ENCODE data around the gene DCHS2.

Gene DCHS2

GRCh38 chr4:154507156-154507555, 15.6 kb upstream of the DCHS2 start:
- Mint-ChIP-seq H3K36me3 (ENCODE audit: insufficient read depth) (no peaks in the 10 kb centered on the region), H3K4me3 (no peak overlapping the region), H3K27me3 (peaks cover 90% of the 10 kb centered on the region), H3K9me3 (no peaks in the 10 kb centered on the region), H3K4me1 (no peaks in the 10 kb centered on the region), H3K27ac (ENCODE audit: low read depth) (no peak overlapping the region)
- ATAC-seq (replicated peaks; ENCODE audit: extremely low read depth, poor library complexity, severe bottlenecking) (no peak), DNase-seq (ENCODE audit: low spot score in 2 of 2) (no peak)

GRCh38 chr4:154506253-154506652, 14.7 kb upstream of the DCHS2 start:
- DNase-seq (ENCODE audit: low spot score in 2 of 2) (no peak), ATAC-seq (replicated peaks; ENCODE audit: extremely low read depth, poor library complexity, severe bottlenecking) (no peak)
- Mint-ChIP-seq H3K4me3 (no peak overlapping the region), H3K4me1 (no peaks in the 10 kb centered on the region), H3K27ac (ENCODE audit: low read depth) (no peak overlapping the region), H3K27me3 (peaks cover 81% of the 10 kb centered on the region), H3K36me3 (ENCODE audit: insufficient read depth) (no peaks in the 10 kb centered on the region), H3K9me3 (no peaks in the 10 kb centered on the region)

- Mint-ChIP-seq H3K9me3 (no peaks in the 10 kb centered on the region), H3K27ac (ENCODE audit: low read depth) (no peak overlapping the region), H3K4me1 (no peaks in the 10 kb centered on the region), H3K27me3 (peaks cover 78% of the 10 kb centered on the region), H3K4me3 (no peak overlapping the region), H3K36me3 (ENCODE audit: insufficient read depth) (no peaks in the 10 kb centered on the region)
- DNase-seq (ENCODE audit: low spot score in 2 of 2) (no peak), ATAC-seq (replicated peaks; ENCODE audit: extremely low read depth, poor library complexity, severe bottlenecking) (no peak)
Observed at GRCh38 chr4:154503598-154503997, 12.0 kb upstream of the DCHS2 start.

- Mint-ChIP-seq H3K36me3 (ENCODE audit: insufficient read depth) (no peaks in the 10 kb centered on the region), H3K4me1 (no peaks in the 10 kb centered on the region), H3K27ac (ENCODE audit: low read depth) (no peak overlapping the region), H3K27me3 (peaks cover 71% of the 10 kb centered on the region), H3K9me3 (no peaks in the 10 kb centered on the region), H3K4me3 (no peak overlapping the region)
- DNase-seq (ENCODE audit: low spot score in 2 of 2) (no peak), ATAC-seq (replicated peaks; ENCODE audit: extremely low read depth, poor library complexity, severe bottlenecking) (no peak)
Observed at GRCh38 chr4:154502111-154502510, 10.5 kb upstream of the DCHS2 start.

DNA sequence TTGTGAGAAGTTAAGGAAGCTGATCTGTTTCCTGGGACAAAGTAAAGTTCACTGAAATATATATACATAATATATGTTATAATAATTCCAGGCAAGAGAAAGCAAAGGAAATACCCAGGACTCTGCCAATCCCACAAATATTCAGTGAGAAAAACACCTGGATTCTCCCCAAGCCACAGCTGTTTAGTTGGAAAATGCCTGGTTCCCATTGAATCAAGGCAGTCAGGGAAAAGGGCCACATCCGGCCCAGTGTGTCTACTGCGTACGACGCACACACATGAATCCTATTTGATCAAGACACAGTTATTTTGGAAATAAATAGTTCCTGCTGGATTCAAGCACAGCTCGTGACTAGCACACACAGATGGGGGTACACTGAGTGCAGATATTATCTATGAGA, 6.3 kb upstream of the DCHS2 start:
- DNase-seq (ENCODE audit: low spot score in 2 of 2): no peak
- Mint-ChIP-seq H3K4me1 (no peaks in the 10 kb centered on the region), H3K4me3 (no peak overlapping the region), H3K36me3 (ENCODE audit: insufficient read depth) (no peaks in the 10 kb centered on the region), H3K27me3 (peaks cover 60% of the 10 kb centered on the region), H3K9me3 (no peaks in the 10 kb centered on the region), H3K27ac (ENCODE audit: low read depth) (no peak overlapping the region)
- ATAC-seq (replicated peaks; ENCODE audit: extremely low read depth, poor library complexity, severe bottlenecking): no peak

GRCh38 chr4:154495867-154496266, 4.3 kb upstream of the DCHS2 start:
- Mint-ChIP-seq H3K27me3 (peaks cover 77% of the 10 kb centered on the region), H3K9me3 (no peaks in the 10 kb centered on the region), H3K36me3 (ENCODE audit: insufficient read depth) (no peaks in the 10 kb centered on the region), H3K4me1 (peaks cover 7% of the 10 kb centered on the region), H3K4me3 (no peak overlapping the region), H3K27ac (ENCODE audit: low read depth) (no peak overlapping the region)
- no peak for DNase-seq (ENCODE audit: low spot score in 2 of 2)
- ATAC-seq (replicated peaks; ENCODE audit: extremely low read depth, poor library complexity, severe bottlenecking): no peak

- Mint-ChIP-seq H3K4me1 (peaks cover 7% of the 10 kb centered on the region), H3K27ac (ENCODE audit: low read depth) (no peak overlapping the region), H3K27me3 (peaks cover 84% of the 10 kb centered on the region), H3K36me3 (ENCODE audit: insufficient read depth) (no peaks in the 10 kb centered on the region), H3K9me3 (no peaks in the 10 kb centered on the region), H3K4me3 (no peak overlapping the region)
- no peak for ATAC-seq (replicated peaks; ENCODE audit: extremely low read depth, poor library complexity, severe bottlenecking)
- DNase-seq (ENCODE audit: low spot score in 2 of 2): no peak
Observed at GRCh38 chr4:154492288-154492687, 689 bp upstream of the DCHS2 start.

DNA sequence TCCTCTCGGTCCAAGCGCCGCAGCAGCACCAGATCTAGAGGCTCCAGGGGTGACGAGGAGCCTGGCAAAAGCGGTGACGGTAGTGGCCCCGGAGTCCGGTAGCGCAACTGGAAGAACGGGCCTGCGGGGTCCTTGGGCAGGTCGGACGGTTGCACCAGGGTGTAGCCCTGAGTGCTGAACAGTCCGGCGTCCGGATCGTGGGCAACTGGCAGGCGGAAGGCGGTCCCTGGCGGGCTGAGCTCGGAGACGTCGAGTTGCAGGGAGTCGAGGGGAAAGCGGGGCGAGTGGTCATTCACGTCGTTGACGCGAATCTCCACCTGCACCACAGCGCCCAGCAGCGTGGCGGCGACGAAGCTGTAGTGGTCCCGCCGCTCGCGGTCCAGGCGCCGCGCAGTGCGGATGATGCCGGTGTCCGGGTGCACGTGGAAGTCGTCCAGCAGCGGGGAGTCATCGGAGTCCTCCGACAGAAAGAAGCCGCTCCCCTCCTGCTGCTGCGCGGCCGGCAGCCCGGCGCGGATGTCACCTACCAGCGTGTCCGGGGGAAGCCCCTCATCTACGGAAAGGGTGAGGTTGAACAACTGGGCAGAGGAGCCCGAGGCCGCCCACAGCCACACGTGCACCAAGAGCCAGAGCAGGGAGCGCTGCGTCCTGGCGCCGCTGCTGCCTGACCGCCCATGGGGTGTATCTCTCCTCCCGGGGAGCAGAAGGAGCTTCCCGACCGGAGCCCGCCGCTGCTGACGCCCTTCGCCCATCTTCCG, 837 bp downstream of the DCHS2 start:
- Mint-ChIP-seq H3K4me1 (peaks cover 7% of the 10 kb centered on the region), H3K36me3 (ENCODE audit: insufficient read depth) (no peaks in the 10 kb centered on the region), H3K9me3 (no peaks in the 10 kb centered on the region), H3K27me3 (peaks cover 73% of the 10 kb centered on the region), H3K27ac (ENCODE audit: low read depth) (no peak overlapping the region), H3K4me3 (peak overlapping the region; percentile 57)
- DNase-seq (ENCODE audit: low spot score in 2 of 2): no peak
- no peak for ATAC-seq (replicated peaks; ENCODE audit: extremely low read depth, poor library complexity, severe bottlenecking)

GRCh38 chr4:154490234-154490582, 1.4 kb downstream of the DCHS2 start:
- DNase-seq (ENCODE audit: low spot score in 2 of 2) (no peak), ATAC-seq (replicated peaks; ENCODE audit: extremely low read depth, poor library complexity, severe bottlenecking) (no peak)
- Mint-ChIP-seq H3K27me3 (peaks cover 70% of the 10 kb centered on the region), H3K4me3 (peak overlapping the region; percentile 43), H3K9me3 (no peaks in the 10 kb centered on the region), H3K36me3 (ENCODE audit: insufficient read depth) (no peaks in the 10 kb centered on the region), H3K27ac (ENCODE audit: low read depth) (no peak overlapping the region), H3K4me1 (peaks cover 7% of the 10 kb centered on the region)

DNA sequence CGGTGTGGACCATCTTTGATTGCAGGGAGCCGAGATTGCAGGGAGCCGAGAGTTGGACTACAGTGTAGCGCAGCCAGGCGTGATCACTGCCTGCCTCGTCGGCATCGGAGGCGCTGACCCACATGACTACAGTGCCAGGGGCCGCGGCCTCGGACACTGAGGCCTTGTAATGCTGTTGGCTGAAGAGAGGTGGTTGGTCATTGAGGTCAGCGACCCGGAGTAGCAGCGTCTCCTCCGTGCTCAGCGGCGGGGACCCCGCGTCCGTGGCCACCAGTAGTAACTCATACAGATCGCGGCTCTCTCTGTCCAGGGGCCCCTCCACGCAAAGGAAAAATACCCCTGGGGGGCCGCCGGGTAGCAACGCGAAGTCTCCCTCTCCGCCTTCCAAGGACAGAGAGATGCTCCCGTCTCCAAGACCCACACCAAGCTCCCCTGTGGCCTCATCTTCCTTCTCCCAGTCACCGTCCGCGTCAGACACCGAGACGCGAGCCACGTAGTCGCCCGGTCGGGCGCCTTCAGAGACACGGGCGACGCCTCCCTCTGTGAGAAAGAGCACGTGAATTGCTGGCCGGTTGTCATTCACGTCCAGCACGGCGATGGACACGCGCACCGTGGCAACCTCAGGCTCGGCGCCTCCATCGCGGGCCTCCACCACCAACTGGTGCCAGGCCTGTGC, 1.9 kb downstream of the DCHS2 start:
- Mint-ChIP-seq H3K4me3 (no peak overlapping the region), H3K27ac (ENCODE audit: low read depth) (no peak overlapping the region), H3K36me3 (ENCODE audit: insufficient read depth) (no peaks in the 10 kb centered on the region), H3K4me1 (peaks cover 7% of the 10 kb centered on the region), H3K9me3 (no peaks in the 10 kb centered on the region), H3K27me3 (peaks cover 70% of the 10 kb centered on the region)
- ATAC-seq (replicated peaks; ENCODE audit: extremely low read depth, poor library complexity, severe bottlenecking): no peak
- DNase-seq (ENCODE audit: low spot score in 2 of 2): no peak

GRCh38 chr4:154487145-154487544, 4.5 kb downstream of the DCHS2 start:
- H3K4me1 Mint-ChIP-seq: peaks cover 7% of the 10 kb centered on the region
- peaks cover 45% of the 10 kb centered on the region for H3K27me3 Mint-ChIP-seq
- no peak overlapping the region for H3K27ac Mint-ChIP-seq (ENCODE audit: low read depth)
- no peak for ATAC-seq (replicated peaks; ENCODE audit: extremely low read depth, poor library complexity, severe bottlenecking)
- no peaks in the 10 kb centered on the region for H3K36me3 Mint-ChIP-seq (ENCODE audit: insufficient read depth)
- DNase-seq (ENCODE audit: low spot score in 2 of 2): no peak
- H3K9me3 Mint-ChIP-seq: no peaks in the 10 kb centered on the region
- H3K4me3 Mint-ChIP-seq: no peak overlapping the region

DNA sequence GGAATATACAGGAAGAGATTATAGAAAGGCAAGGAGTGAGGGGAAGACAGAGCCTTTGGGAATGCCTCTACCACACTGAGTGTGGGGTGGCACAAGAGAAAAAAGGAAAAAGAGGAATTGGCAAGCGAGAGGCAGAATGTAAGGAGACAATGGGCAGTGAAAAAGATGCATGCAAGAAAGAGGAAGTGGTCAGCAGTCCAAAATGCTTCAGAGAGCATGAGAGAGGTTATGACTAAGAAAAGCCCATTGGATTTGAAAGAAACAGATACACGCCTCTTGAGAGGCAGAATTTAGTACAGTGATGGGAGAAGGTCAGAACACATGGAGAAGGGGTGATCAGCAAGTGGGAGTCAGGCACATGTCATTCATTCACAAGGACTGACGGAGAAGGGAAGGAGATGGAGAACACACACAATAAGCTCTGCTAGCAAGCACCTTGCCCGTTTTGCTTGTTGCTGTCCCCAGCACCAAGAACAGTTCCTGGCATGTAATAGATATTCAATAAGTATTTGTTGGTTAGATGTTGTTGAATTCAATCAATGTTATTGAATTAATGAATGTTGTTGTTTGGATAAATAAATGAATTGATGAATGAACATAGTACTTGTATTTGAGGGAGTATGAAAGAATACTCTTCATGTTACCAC, 6.3 kb downstream of the DCHS2 start:
- H3K9me3 Mint-ChIP-seq: no peaks in the 10 kb centered on the region
- H3K27me3 Mint-ChIP-seq: peaks cover 27% of the 10 kb centered on the region
- no peak overlapping the region for H3K27ac Mint-ChIP-seq (ENCODE audit: low read depth)
- H3K36me3 Mint-ChIP-seq (ENCODE audit: insufficient read depth): no peaks in the 10 kb centered on the region
- DNase-seq (ENCODE audit: low spot score in 2 of 2): no peak
- no peaks in the 10 kb centered on the region for H3K4me1 Mint-ChIP-seq
- no peak for ATAC-seq (replicated peaks; ENCODE audit: extremely low read depth, poor library complexity, severe bottlenecking)
- H3K4me3 Mint-ChIP-seq: no peak overlapping the region

GRCh38 chr4:154478547-154478946, 13.1 kb downstream of the DCHS2 start:
- Mint-ChIP-seq H3K4me1 (no peaks in the 10 kb centered on the region), H3K4me3 (no peak overlapping the region), H3K27me3 (peaks cover 24% of the 10 kb centered on the region), H3K36me3 (ENCODE audit: insufficient read depth) (no peaks in the 10 kb centered on the region), H3K9me3 (no peaks in the 10 kb centered on the region), H3K27ac (ENCODE audit: low read depth) (no peak overlapping the region)
- DNase-seq (ENCODE audit: low spot score in 2 of 2): no peak
- no peak for ATAC-seq (replicated peaks; ENCODE audit: extremely low read depth, poor library complexity, severe bottlenecking)
